Liver (tissue), 9 donors: ENCODE measurements around the gene FIBCD1. TPM values are rescaled to one million over a fixed set of nuclear protein-coding genes. Genes with fewer than 3 reads are reported as not detected.

Source experiments
- DNase-seq: peaks from one replicate; pipeline ENCODE4 v3.0.0-alpha.2; 2017; ENCODE audit warnings: low spot score
- H3K27ac ChIP-seq, 2 donors: one replicate each; pipeline ENCODE4 v1.7.0; 2013; ENCODE audit warnings: inconsistent platforms in 2 of 2, low read length in 2 of 2, control low read depth in 1 of 2, low read depth in 1 of 2, mild to moderate bottlenecking in 1 of 2
- H3K27me3 ChIP-seq, 4 donors: one replicate each; pipeline versions ENCODE4 v1.6.1 to v1.7.0; 2013; ENCODE audit warnings: low read length in 3 of 4, inconsistent platforms in 1 of 4, mild to moderate bottlenecking in 1 of 4, moderate library complexity in 1 of 4; ENCODE audit not compliant: control insufficient read depth in 4 of 4, insufficient read depth in 4 of 4
- H3K36me3 ChIP-seq, 4 donors: one replicate each; pipeline versions ENCODE4 v1.6.1 to v1.7.0; 2013; ENCODE audit warnings: low read length in 3 of 4, mild to moderate bottlenecking in 3 of 4, low read depth in 1 of 4, moderate library complexity in 1 of 4; ENCODE audit not compliant: control insufficient read depth in 4 of 4, insufficient read depth in 3 of 4
- H3K4me1 ChIP-seq, 4 donors: one replicate each; pipeline versions ENCODE4 v1.6.1 to v1.7.0; 2013; ENCODE audit warnings: low read length in 3 of 4, mild to moderate bottlenecking in 3 of 4, moderate library complexity in 1 of 4; ENCODE audit not compliant: control insufficient read depth in 4 of 4, insufficient read depth in 4 of 4
- H3K4me3 ChIP-seq, 3 donors: one replicate each; pipeline versions ENCODE4 v1.6.1 to v1.7.0; 2013; ENCODE audit warnings: low read length in 3 of 3, control low read depth in 1 of 3, low read depth in 1 of 3, mild to moderate bottlenecking in 1 of 3
- H3K9ac ChIP-seq, 2 donors: one replicate each; pipeline ENCODE4 v1.7.0; 2013; ENCODE audit warnings: low read length in 2 of 2, mild to moderate bottlenecking in 2 of 2, moderate library complexity in 2 of 2, control low read depth in 1 of 2, low read depth in 1 of 2
- H3K9me3 ChIP-seq, 4 donors: one replicate each; pipeline versions ENCODE4 v1.6.1 to v1.7.0; 2013; ENCODE audit warnings: low read length in 3 of 4; ENCODE audit not compliant: control insufficient read depth in 4 of 4
- EGR1 ChIP-seq, 2 donors: IDR thresholded peaks; 2 replicates each; pipeline ENCODE4 v1.6.1; 2016 to 2018; ENCODE audit warnings: antibody characterized with exemption in 2 of 2, low read depth in 2 of 2
- FOXA2 ChIP-seq: IDR thresholded peaks from 2 replicates; pipeline ENCODE4 v1.6.1; 2016; ENCODE audit warnings: antibody characterized with exemption
- GABPA ChIP-seq, 2 donors: IDR thresholded peaks in 1 of 2; conservative IDR thresholded peaks in 1 of 2; 2 replicates each; pipeline ENCODE4 v1.6.1; 2016; ENCODE audit warnings: antibody characterized with exemption in 2 of 2, mild to moderate bottlenecking in 1 of 2, moderate library complexity in 1 of 2
- HNF4A ChIP-seq, 2 donors: conservative IDR thresholded peaks; 2 replicates each; pipeline ENCODE4 v1.6.1; 2016; ENCODE audit warnings: antibody characterized with exemption in 2 of 2, mild to moderate bottlenecking in 2 of 2
- HNF4G ChIP-seq: IDR thresholded peaks from 2 replicates; pipeline ENCODE4 v1.6.1; 2016; ENCODE audit warnings: antibody characterized with exemption
- MAX ChIP-seq: IDR thresholded peaks from 2 replicates; pipeline ENCODE4 v1.6.1; 2016; ENCODE audit warnings: antibody characterized with exemption
- NR2F2 ChIP-seq: IDR thresholded peaks from 2 replicates; pipeline ENCODE4 v1.6.1; 2016; ENCODE audit warnings: antibody characterized with exemption
- RAD21 ChIP-seq, 2 donors: IDR thresholded peaks; 2 replicates each; pipeline ENCODE4 v1.6.1; 2016; ENCODE audit warnings: antibody characterized with exemption in 2 of 2, mild to moderate bottlenecking in 2 of 2
- TAF1 ChIP-seq: conservative IDR thresholded peaks from 2 replicates; pipeline ENCODE4 v1.6.1; 2016; ENCODE audit warnings: antibody characterized with exemption, mild to moderate bottlenecking
- YY1 ChIP-seq: IDR thresholded peaks from 2 replicates; pipeline ENCODE4 v1.6.1; 2016; ENCODE audit warnings: antibody characterized with exemption, mild to moderate bottlenecking
- ZBTB33 ChIP-seq: IDR thresholded peaks from 2 replicates; pipeline ENCODE4 v1.6.1; 2016; ENCODE audit warnings: antibody characterized with exemption
- WGBS: extraction: QIAGEN DNeasy Blood & Tissue Kit; methylation state at CpG from one replicate; pipeline ENCODE4 v1.1.7; 2013; 5-methylcytosine and 5-hydroxymethylcytosine counted together
- polyA plus RNA-seq, 2 donors: library from polyadenylated mRNA; stranded (reverse) in 1 of 2; unstranded in 1 of 2; fragments of 200-250 nt in 1 of 2; fragments of >200 nt in 1 of 2; fragmentation: Nextera tagmentation in 1 of 2; extraction: Ambion mirVana in 1 of 2; gene quantifications; one replicate each; pipeline versions ENCODE4 v1.2.1 to v1.2.3, GENCODE V29; 2013 to 2015
- total RNA-seq, 2 donors: library from RNA; depleted of rRNA; stranded (reverse); fragments of >200 nt; gene quantifications; one replicate each; pipeline ENCODE4 v1.2.3, GENCODE V29; 2014
- TF ChIP-seq, protein P1 (sequence below): IDR thresholded peaks from 2 replicates; pipeline ENCODE4 v1.6.1; 2016; ENCODE audit warnings: antibody characterized with exemption, mild to moderate bottlenecking
- TF ChIP-seq, protein P2 (sequence below): fragments of 150-350 bp; IDR thresholded peaks from 2 replicates; pipeline ENCODE4 v1.5.1; 2017; ENCODE audit warnings: improper control_type of control experiment, low read depth, low read length; ENCODE audit not compliant: missing input control
- TF ChIP-seq, protein P3 (sequence below): IDR thresholded peaks from 2 replicates; pipeline ENCODE4 v1.6.1; 2016; ENCODE audit warnings: antibody characterized with exemption
- donor health status: healthy.
- donor health status: healthy.
- donor health status: healthy.
- donor health status: healthy.
- donor health status: healthy.

The FIBCD1 gene
- total and polyA plus RNA-seq, 4 donors, result not detected

DNA sequence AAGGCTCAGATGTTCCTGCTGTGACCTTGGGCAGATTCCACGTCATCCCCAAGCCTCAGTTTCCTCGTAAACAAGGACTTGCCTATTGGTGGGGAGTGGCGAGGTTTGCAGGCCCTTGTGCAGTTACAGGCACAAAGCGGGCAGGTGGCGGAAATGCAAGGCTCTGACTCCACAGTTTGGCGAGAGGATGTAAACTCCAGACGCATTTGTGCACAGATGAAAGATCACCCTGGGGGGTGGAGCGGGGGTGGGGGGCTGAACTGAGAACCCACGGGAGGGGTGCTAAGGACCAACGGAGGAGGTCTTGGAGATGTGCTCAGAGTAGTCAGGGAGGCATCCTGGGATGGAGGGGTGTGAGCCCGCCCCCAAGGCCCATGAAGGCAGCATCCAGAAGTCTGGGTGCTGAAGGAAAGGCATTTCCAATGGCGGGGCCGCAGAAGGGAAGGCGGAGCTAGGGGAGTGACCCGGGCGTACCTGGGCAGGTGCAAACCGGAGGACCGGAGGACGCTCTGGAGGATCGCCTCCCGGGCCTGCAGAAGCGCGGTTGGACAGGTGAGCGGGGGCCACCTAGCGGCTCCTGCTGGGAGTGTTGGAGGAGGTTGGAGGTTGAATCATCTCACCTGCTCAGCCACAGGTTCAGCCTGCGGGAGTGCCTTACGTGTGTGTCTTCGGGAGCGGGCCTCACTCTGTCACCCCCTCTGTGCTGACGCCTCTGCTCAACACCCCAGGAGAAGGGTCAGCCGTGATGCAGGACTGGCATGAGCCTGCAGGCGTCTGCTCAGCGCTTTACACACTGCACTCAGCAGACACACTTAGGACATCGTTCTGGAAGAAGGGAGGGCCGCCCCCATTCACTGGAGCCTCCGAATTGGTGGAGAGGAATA is 1.9 kb upstream of the FIBCD1 start:
- DNase-seq, result peak; percentile 79
- TF ChIP-seq HNF4A (conservative IDR thresholded peaks at IDR 0.05) (no peak), ZBTB33 (no peak), HNF4G (no peak), NR2F2 (no peak), EGR1 (IDR thresholded peaks at IDR 0.05; ENCODE audit: low read depth in 2 of 2) (no peak), MAX (no peak), YY1 (no peak), GABPA (IDR thresholded peaks at IDR 0.05 in 1 of 2, conservative IDR thresholded peaks at IDR 0.05 in 1 of 2) (no peak), RAD21 (IDR thresholded peaks at IDR 0.05) (peak; percentile 86 to 89), TAF1 (no peak)
- TF ChIP-seq, protein P1, sequence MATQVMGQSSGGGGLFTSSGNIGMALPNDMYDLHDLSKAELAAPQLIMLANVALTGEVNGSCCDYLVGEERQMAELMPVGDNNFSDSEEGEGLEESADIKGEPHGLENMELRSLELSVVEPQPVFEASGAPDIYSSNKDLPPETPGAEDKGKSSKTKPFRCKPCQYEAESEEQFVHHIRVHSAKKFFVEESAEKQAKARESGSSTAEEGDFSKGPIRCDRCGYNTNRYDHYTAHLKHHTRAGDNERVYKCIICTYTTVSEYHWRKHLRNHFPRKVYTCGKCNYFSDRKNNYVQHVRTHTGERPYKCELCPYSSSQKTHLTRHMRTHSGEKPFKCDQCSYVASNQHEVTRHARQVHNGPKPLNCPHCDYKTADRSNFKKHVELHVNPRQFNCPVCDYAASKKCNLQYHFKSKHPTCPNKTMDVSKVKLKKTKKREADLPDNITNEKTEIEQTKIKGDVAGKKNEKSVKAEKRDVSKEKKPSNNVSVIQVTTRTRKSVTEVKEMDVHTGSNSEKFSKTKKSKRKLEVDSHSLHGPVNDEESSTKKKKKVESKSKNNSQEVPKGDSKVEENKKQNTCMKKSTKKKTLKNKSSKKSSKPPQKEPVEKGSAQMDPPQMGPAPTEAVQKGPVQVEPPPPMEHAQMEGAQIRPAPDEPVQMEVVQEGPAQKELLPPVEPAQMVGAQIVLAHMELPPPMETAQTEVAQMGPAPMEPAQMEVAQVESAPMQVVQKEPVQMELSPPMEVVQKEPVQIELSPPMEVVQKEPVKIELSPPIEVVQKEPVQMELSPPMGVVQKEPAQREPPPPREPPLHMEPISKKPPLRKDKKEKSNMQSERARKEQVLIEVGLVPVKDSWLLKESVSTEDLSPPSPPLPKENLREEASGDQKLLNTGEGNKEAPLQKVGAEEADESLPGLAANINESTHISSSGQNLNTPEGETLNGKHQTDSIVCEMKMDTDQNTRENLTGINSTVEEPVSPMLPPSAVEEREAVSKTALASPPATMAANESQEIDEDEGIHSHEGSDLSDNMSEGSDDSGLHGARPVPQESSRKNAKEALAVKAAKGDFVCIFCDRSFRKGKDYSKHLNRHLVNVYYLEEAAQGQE, result no peak
- TF ChIP-seq, protein P2, sequence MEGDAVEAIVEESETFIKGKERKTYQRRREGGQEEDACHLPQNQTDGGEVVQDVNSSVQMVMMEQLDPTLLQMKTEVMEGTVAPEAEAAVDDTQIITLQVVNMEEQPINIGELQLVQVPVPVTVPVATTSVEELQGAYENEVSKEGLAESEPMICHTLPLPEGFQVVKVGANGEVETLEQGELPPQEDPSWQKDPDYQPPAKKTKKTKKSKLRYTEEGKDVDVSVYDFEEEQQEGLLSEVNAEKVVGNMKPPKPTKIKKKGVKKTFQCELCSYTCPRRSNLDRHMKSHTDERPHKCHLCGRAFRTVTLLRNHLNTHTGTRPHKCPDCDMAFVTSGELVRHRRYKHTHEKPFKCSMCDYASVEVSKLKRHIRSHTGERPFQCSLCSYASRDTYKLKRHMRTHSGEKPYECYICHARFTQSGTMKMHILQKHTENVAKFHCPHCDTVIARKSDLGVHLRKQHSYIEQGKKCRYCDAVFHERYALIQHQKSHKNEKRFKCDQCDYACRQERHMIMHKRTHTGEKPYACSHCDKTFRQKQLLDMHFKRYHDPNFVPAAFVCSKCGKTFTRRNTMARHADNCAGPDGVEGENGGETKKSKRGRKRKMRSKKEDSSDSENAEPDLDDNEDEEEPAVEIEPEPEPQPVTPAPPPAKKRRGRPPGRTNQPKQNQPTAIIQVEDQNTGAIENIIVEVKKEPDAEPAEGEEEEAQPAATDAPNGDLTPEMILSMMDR, result peak; percentile 81
- no peak overlapping the region for H3K27ac ChIP-seq
- no peak overlapping the region for H3K9ac ChIP-seq
- H3K4me3 ChIP-seq, result no peak overlapping the region
- H3K36me3 ChIP-seq, result no peaks in the 10 kb centered on the region
- WGBS, result 8% methylated on average over 36 of the region's 36 CpGs
- H3K27me3 ChIP-seq, result peaks cover 4 to 11% (median 8%) of the 10 kb centered on the region in 4 donors
- no peaks in the 10 kb centered on the region for H3K9me3 ChIP-seq
- H3K4me1 ChIP-seq, result peaks cover 13 to 23% (median 16%) of the 10 kb centered on the region in 4 donors

GRCh38 chr9:130940027-130940549 is 1.0 kb upstream of the FIBCD1 start:
- DNase-seq, result no peak
- Histone ChIP-seq H3K36me3 (no peaks in the 10 kb centered on the region), H3K27ac (no peak overlapping the region), H3K4me1 (peaks cover 13 to 23% (median 16%) of the 10 kb centered on the region in 4 donors), H3K27me3 (peaks cover 4 to 13% (median 10%) of the 10 kb centered on the region in 4 donors), H3K9me3 (no peaks in the 10 kb centered on the region), H3K4me3 (no peak overlapping the region), H3K9ac (no peak overlapping the region)
- 3% methylated on average over 32 of the region's 32 CpGs for WGBS
- TF ChIP-seq, protein P3, sequence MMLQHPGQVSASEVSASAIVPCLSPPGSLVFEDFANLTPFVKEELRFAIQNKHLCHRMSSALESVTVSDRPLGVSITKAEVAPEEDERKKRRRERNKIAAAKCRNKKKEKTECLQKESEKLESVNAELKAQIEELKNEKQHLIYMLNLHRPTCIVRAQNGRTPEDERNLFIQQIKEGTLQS, result no peak
- TF ChIP-seq FOXA2, result no peak
- no peak for TF ChIP-seq TAF1
- TF ChIP-seq MAX, result no peak
- TF ChIP-seq HNF4G, result no peak
- TF ChIP-seq EGR1 (IDR thresholded peaks at IDR 0.05; ENCODE audit: low read depth in 2 of 2), result no peak
- TF ChIP-seq, protein P1, result no peak
- no peak for TF ChIP-seq HNF4A (conservative IDR thresholded peaks at IDR 0.05)
- TF ChIP-seq, protein P2, result no peak
